Kidney epithelial cell (primary cell): ENCODE results near the gene SPHK1. TPM values are rescaled to one million over a fixed set of nuclear protein-coding genes. Genes with fewer than 3 reads are reported as not detected.

Experiments
- DNase-seq: peaks from one replicate; pipeline ENCODE4 v3.0.0-alpha.2; 2010; ENCODE audit warnings: low read depth
- H3K27me3 ChIP-seq: 2 replicates; pipeline ENCODE4 v1.6.0; 2011; ENCODE audit warnings: low read length; ENCODE audit not compliant: control insufficient read depth, insufficient read depth
- H3K36me3 ChIP-seq: 2 replicates; pipeline ENCODE4 v1.5.1; 2011; ENCODE audit warnings: low read length; ENCODE audit not compliant: control insufficient read depth, insufficient read depth
- H3K4me3 ChIP-seq: 2 replicates; pipeline ENCODE4 v1.5.1; 2011; ENCODE audit warnings: low read depth, mild to moderate bottlenecking, control low read depth, low read length
- total RNA-seq: library from RNA; depleted of rRNA; stranded (reverse); fragments of >200 nt; gene quantifications from 2 replicates; pipeline ENCODE4 v1.2.3, GENCODE V29; 2015
- TF ChIP-seq, protein P1 (sequence below): IDR thresholded peaks from 2 replicates; pipeline ENCODE4 v1.5.1; 2011; ENCODE audit warnings: mild to moderate bottlenecking, moderate library complexity, low read length, control low read depth, inconsistent platforms; ENCODE audit not compliant: insufficient read depth, poor library complexity, severe bottlenecking

The SPHK1 gene
- total RNA-seq, 1 donor from 2014 or later, result 165 TPM

DNA sequence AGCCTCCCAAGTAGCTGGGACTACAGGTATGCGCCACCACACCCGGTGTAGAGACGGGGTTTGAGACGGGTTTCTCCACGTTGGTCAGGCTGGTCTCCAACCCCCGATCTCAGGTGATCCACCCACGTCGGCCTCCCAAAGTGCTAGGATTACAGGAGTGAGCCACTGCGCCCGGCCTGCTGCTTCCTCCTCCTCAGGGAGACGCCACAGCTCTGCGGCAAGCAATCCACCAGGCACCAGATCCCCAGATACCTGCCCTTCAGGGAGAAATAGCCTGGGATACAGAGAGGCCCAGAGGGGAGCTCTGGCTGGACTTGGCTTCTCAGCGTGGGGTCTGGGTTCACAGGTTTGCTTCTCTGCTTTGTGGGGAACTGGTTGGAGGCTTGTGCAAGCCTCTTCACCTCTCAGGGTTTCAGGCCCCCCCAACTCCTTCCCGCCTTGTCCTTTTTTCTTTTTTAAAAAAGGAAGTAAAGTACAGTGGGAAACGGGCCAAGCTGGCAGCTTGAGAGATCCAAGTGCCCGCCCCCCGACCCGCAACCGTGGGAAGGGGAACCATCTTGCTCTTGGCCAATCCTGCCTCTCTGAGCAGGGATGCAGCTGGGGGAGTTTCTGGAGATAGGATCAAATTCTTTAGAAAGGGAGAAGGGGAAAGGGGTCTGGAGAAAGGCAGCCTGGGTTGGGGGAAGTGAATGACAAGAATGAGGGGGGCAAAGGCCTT is 2.6 kb upstream of the SPHK1 start:
- Histone ChIP-seq H3K36me3 (no peaks in the 10 kb centered on the region), H3K4me3 (no peak overlapping the region)
- DNase-seq, result no peak

DNA sequence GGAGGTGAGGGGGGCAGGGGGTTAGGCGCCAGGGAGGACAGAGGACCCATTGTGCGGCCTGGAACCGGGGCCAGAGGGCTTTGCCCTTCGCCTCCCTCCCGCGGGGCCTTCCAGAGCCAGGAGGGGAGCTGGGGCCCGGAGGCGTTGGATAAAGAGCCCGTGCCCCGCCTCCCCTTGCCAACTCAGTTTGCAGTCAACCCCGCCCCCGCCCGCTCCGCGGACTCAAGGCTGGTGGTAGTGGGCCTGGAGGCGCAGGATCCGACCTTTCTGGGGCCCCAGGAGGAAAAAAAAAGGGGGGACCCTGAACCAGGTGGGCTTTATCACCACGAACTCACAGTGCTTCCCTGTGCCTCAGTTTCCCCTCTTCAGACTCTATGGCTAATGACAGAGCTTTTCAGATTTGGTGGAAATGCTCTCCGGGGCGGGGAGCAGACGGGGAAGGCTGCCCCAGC is 2.0 kb upstream of the SPHK1 start:
- no peaks in the 10 kb centered on the region for H3K27me3 ChIP-seq
- no peak for DNase-seq
- H3K4me3 ChIP-seq, result peak overlapping the region; percentile 51
- H3K36me3 ChIP-seq, result no peaks in the 10 kb centered on the region
- TF ChIP-seq, protein P1, sequence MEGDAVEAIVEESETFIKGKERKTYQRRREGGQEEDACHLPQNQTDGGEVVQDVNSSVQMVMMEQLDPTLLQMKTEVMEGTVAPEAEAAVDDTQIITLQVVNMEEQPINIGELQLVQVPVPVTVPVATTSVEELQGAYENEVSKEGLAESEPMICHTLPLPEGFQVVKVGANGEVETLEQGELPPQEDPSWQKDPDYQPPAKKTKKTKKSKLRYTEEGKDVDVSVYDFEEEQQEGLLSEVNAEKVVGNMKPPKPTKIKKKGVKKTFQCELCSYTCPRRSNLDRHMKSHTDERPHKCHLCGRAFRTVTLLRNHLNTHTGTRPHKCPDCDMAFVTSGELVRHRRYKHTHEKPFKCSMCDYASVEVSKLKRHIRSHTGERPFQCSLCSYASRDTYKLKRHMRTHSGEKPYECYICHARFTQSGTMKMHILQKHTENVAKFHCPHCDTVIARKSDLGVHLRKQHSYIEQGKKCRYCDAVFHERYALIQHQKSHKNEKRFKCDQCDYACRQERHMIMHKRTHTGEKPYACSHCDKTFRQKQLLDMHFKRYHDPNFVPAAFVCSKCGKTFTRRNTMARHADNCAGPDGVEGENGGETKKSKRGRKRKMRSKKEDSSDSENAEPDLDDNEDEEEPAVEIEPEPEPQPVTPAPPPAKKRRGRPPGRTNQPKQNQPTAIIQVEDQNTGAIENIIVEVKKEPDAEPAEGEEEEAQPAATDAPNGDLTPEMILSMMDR, result no peak

More for the DNA sequence above, 2.6 kb upstream of the SPHK1 start:
- TF ChIP-seq, protein P1, result no peak
- no peaks in the 10 kb centered on the region for H3K27me3 ChIP-seq

DNA sequence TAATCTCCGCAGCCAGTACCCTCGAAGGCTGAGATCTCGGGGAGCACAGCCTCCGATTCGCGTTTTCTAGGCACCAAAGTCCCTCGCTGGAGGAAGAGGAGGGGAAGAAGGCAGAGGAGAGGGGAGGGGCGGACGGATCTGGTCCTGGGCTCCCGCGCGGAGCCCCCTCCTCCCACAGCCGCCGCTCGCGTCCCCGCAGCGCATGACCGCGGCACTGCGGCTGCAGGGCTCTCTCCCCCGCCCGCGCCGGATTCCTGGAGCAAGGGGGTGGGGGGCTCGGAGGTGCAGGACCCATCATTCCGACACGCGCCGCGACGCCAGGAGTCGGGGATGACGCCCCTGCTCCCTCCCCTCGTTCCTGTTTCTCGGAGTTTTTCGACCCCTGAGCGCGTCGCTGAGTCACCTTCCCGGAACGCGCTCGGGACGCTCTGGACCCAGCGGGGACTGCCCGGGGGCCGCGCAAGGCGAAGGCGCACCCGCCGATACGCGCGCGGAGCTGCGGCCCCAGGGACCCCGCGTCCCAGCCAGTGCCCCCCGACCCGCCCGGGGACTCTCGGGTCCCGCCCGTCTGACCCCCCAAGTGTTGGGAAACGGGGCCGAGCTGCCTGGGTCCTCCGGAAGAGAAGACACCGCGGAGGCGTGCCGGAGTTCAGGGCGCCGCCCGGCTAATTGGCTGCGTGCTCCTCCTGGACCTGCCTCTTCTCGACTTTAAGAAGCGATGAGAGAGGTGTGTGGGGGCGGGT is 1.4 kb upstream of the SPHK1 start:
- TF ChIP-seq, protein P1, result no peak
- no peaks in the 10 kb centered on the region for H3K27me3 ChIP-seq
- H3K4me3 ChIP-seq, result peak overlapping the region; percentile 51
- no peaks in the 10 kb centered on the region for H3K36me3 ChIP-seq
- DNase-seq, result no peak

DNA sequence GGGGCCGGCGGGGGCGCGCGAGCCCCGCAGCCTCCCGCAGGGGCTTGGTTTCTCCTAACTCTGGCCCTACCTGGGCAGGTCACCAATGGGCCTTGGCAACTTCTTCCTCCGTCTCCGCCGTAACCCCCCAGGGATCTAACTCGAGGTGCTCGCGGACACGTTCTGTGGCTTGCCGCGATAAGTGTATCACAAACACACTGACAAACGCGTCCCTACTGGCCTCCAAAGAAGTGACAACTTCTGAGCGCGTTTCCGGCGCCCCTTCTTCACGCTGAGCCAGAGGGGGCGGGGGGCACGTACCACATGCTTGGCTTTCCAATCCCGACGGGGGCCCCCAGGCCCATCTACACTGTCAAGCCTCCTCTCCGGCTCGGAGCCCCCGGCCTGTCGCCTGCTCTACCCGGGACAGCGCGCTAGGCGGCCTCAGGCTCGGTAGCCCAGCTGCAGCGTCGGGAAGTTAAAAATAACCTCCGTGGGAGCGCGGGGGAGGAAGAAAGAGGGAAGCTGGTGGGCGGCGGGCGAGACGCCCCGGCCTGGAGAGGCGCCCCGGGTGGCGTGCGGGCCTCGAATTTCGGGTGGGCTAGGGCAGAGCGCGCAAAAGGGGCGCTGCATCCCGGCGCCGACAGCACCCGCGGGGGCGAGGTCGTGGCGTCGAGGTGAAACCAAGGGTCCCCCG is 725 bp upstream of the SPHK1 start:
- H3K36me3 ChIP-seq, result no peaks in the 10 kb centered on the region
- DNase-seq, result no peak
- TF ChIP-seq, protein P1, result peak; percentile 31

DNA sequence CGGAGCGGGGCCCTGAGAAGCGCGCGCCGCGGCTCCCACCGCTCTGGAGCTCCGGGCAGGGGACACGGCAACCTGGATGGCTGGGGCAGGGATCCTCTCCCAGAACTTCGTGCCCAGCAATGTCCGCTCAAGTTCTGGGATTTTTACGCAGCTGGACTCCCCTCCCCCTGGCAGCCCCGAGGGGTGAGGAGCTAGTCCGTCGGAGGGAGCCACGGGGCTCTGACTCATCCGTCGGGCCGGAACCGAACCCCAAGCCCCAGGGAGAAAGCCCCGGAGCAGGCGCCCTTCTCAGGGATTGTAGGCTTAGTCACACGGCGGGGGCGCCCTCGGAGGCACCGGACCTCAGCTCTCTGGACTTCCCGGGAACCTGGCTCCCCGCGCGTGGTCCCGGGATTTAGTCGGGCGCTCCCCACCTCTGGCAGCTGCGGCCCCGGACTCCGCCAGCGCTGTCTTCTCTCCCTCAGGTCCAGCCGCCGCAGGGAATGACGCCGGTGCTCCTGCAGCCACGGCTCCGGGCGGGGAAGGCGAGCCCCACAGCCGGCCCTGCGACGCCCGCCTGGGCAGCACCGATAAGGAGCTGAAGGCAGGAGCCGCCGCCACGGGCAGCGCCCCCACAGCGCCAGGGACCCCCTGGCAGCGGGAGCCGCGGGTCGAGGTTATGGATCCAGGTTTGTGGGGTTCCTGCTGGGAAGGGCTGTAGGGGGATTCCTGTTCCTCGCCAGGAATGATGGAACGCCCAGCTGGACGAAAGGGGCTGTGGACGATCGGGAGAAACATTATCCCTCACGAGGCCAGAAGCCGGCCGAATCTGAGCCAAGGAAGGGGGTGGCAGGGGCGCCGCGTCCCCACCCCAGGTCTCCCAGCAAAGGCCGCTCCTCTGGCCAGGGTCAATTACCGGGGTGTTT is 830 bp downstream of the SPHK1 start:
- no peaks in the 10 kb centered on the region for H3K27me3 ChIP-seq
- H3K36me3 ChIP-seq, result no peaks in the 10 kb centered on the region
- peak overlapping the region; percentile 51 for H3K4me3 ChIP-seq
- DNase-seq, result no peak
- TF ChIP-seq, protein P1, result no peak

More for the DNA sequence above, 725 bp upstream of the SPHK1 start:
- Histone ChIP-seq H3K27me3 (no peaks in the 10 kb centered on the region), H3K4me3 (peak overlapping the region; percentile 51)
